SK-N-SH treated with all-trans-retinoic acid at 6 μM for 48 hours (cell line): Measurements from ENCODE around the gene COA8.

ENCODE experiments used
- ISL1 ChIP-seq: fragments of 250-450 bp; sonication (Bioruptor Pico); IDR thresholded peaks from 2 replicates; pipeline ENCODE4 v2.1.2; 2022; ENCODE audit warnings: mild to moderate bottlenecking, moderate library complexity
- OSR1 ChIP-seq: fragments of 250-450 bp; sonication (Bioruptor Pico); IDR thresholded peaks from 2 replicates; pipeline ENCODE4 v1.8.0; 2022; ENCODE audit warnings: moderate library complexity, mild to moderate bottlenecking, inconsistent platforms
- POU6F1 ChIP-seq: fragments of 250-450 bp; sonication (Bioruptor Pico); IDR thresholded peaks from 2 replicates; pipeline ENCODE4 v1.8.0; 2021; ENCODE audit warnings: low read depth, mild to moderate bottlenecking, moderate library complexity, borderline replicate concordance
- PPARA ChIP-seq: fragments of 250-450 bp; sonication (Bioruptor Pico); IDR thresholded peaks from 2 replicates; pipeline ENCODE4 v1.5.0; 2020; ENCODE audit warnings: mild to moderate bottlenecking, borderline replicate concordance
- RARB ChIP-seq: fragments of 250-450 bp; sonication (Bioruptor Pico); IDR thresholded peaks from 2 replicates; pipeline ENCODE4 v1.8.0; 2021; ENCODE audit warnings: mild to moderate bottlenecking, moderate library complexity
- ZFP3 ChIP-seq: fragments of 250-450 bp; sonication (Bioruptor Pico); IDR thresholded peaks from 2 replicates; pipeline ENCODE4 v1.5.0; 2020; ENCODE audit warnings: mild to moderate bottlenecking, moderate library complexity
- ZNF565 ChIP-seq: fragments of 450-650 bp; formaldehyde crosslinking; conservative IDR thresholded peaks from 2 replicates; pipeline ENCODE4 v1.5.0; 2020; ENCODE audit warnings: low read depth, mild to moderate bottlenecking, moderate library complexity

GRCh38 chr14:103533137-103533998 lies 29.4 kb upstream of the COA8 start:
- no peak for TF ChIP-seq PPARA (CRISPR knock-in tag)
- no peak for TF ChIP-seq OSR1 (CRISPR knock-in tag)
- no peak for TF ChIP-seq ZFP3 (CRISPR knock-in tag)
- TF ChIP-seq RARB = no peak
- no peak for TF ChIP-seq ZNF565 (CRISPR knock-in tag)
- TF ChIP-seq POU6F1 (CRISPR knock-in tag) = no peak
- TF ChIP-seq ISL1 (CRISPR knock-in tag) = no peak
